ENCODE measurements around the gene EMC6.

The EMC6 gene

GRCh38 chr17:3678821-3679530, 10.4 kb downstream of the EMC6 start:
- no peak for TF ChIP-seq CTCF (IDR thresholded peaks at IDR 0.05; ENCODE audit: control extremely low read depth, extremely low read depth, low read depth, missing control alignments)
- no peak for DNase-seq (ENCODE audit: extremely low spot score)
- ChIA-PET CTCF (interaction anchor here (0.7 to 1.4 kb wide), 5 partner anchors 50 to 148 kb away, joined by 3 to 5 read pairs (median 3); partner anchors contain the start of gene ITGAE), POLR2A (no interaction called here)

GRCh38 chr17:3679531-3680126, 11.0 kb downstream of the EMC6 start:
- ChIA-PET POLR2A (interaction anchor here (0.5 kb wide), 2 partner anchors 9 to 42 kb away, joined by 3 to 5 read pairs; no protein-coding TSS in a partner anchor), CTCF (interaction anchor here (0.7 to 1.4 kb wide), 3 partner anchors 49 to 121 kb away, joined by 3 read pairs; partner anchors contain the start of gene ITGAE)
- DNase-seq (ENCODE audit: extremely low spot score) = no peak
- no peak for TF ChIP-seq CTCF (IDR thresholded peaks at IDR 0.05; ENCODE audit: control extremely low read depth, extremely low read depth, low read depth, missing control alignments)

- DNase-seq (ENCODE audit: extremely low spot score) = no peak
- CTCF ChIA-PET = no interaction called here
- POLR2A ChIA-PET = no interaction called here
Measured at GRCh38 chr17:3681057-3681456, 12.4 kb downstream of the EMC6 start.

GRCh38 chr17:3681565-3681964, 13.0 kb downstream of the EMC6 start:
- ChIA-PET CTCF (interaction anchor here (0.6 to 1.5 kb wide), 4 partner anchors 8 to 100 kb away, joined by 3 to 11 read pairs (median 4); no protein-coding TSS in a partner anchor), POLR2A (no interaction called here)
- no peak for DNase-seq (ENCODE audit: extremely low spot score)
- no peak for TF ChIP-seq CTCF (IDR thresholded peaks at IDR 0.05; ENCODE audit: control extremely low read depth, extremely low read depth, low read depth, missing control alignments)

More at GRCh38 chr17:3681057-3681456, 12.4 kb downstream of the EMC6 start:
- TF ChIP-seq CTCF (IDR thresholded peaks at IDR 0.05; ENCODE audit: control extremely low read depth, extremely low read depth, low read depth, missing control alignments) = no peak

- POLR2A ChIA-PET = no interaction called here
- DNase-seq (ENCODE audit: extremely low spot score) = no peak
- TF ChIP-seq CTCF (IDR thresholded peaks at IDR 0.05; ENCODE audit: control extremely low read depth, extremely low read depth, low read depth, missing control alignments) = no peak
- CTCF ChIA-PET = interaction anchor here (0.6 to 2.4 kb wide), 19 partner anchors 8 to 391 kb away, joined by 3 to 25 read pairs (median 4); partner anchors contain the start of genes HASPIN and NCBP3
Measured at GRCh38 chr17:3682033-3682432, 13.4 kb downstream of the EMC6 start.

- ChIA-PET CTCF (interaction anchor here (0.6 to 2.5 kb wide), 36 partner anchors 9 to 390 kb away, joined by 3 to 25 read pairs (median 4); partner anchors contain the start of genes HASPIN, NCBP3 and P2RX5), POLR2A (no interaction called here)
- TF ChIP-seq CTCF (IDR thresholded peaks at IDR 0.05; ENCODE audit: control extremely low read depth, extremely low read depth, low read depth, missing control alignments) = peak; percentile 96
- DNase-seq (ENCODE audit: extremely low spot score) = peak; percentile 84
Measured at GRCh38 chr17:3683054-3683511, 14.5 kb downstream of the EMC6 start.
